ENCODE data around the gene ARVCF.
"Not testable (repeated sequence)": the region's sequence is repeated elsewhere in the genome, so short reads cannot be mapped to it uniquely, and the experiment has no call there.

ARVCF gene

GRCh38 chr22:19958083-19959042 is 58.3 kb downstream of the ARVCF start:
- DNase-seq: peak; percentile 49

DNA sequence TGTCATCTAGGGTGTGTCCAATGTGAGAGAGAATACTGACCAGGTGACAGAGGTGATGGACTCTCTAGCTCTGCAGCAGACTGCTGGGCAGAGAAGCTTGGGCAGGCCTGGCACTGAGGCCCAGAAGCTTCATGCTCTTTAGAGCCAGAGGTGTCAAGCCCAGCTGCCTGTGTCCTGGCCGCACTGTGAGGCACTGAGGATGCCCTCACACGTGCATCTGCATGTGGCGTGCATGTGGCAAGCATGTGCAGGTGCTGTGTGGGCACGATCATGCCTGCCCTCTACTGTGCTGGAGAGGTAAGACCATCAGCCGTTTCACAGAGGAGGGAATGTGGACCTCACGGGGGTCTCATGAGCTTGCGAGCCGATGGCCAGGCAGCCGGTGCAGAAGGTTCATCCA is 59.2 kb downstream of the ARVCF start:
- no peak for DNase-seq

GRCh38 chr22:19955241-19956128 is 61.1 kb downstream of the ARVCF start:
- no peak for DNase-seq

DNA sequence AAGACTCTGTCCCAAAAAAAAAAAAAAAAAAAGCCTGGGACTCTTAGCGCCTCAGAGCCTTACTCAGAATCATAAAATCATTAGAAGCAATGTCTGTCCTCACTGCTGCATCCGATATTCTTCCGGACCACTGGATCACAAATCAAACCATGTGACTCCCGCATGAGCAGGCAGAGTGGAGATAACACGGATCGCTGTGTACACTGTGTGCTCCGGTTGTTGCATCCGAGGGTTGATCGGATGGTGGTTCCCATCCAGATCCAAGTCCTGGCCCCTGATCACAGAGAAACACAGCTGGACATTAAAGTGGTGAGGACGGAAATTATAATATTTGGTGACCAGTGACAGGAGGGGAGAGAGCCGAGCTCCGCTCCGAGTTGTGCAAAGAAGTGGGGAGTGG is 65.3 kb downstream of the ARVCF start:
- DNase-seq: no peak

GRCh38 chr22:19948057-19948760 is 68.4 kb downstream of the ARVCF start:
- DNase-seq: no peak

- DNase-seq: peak; percentile 94
Measured at GRCh38 chr22:19943082-19944026, 73.3 kb downstream of the ARVCF start.

DNA sequence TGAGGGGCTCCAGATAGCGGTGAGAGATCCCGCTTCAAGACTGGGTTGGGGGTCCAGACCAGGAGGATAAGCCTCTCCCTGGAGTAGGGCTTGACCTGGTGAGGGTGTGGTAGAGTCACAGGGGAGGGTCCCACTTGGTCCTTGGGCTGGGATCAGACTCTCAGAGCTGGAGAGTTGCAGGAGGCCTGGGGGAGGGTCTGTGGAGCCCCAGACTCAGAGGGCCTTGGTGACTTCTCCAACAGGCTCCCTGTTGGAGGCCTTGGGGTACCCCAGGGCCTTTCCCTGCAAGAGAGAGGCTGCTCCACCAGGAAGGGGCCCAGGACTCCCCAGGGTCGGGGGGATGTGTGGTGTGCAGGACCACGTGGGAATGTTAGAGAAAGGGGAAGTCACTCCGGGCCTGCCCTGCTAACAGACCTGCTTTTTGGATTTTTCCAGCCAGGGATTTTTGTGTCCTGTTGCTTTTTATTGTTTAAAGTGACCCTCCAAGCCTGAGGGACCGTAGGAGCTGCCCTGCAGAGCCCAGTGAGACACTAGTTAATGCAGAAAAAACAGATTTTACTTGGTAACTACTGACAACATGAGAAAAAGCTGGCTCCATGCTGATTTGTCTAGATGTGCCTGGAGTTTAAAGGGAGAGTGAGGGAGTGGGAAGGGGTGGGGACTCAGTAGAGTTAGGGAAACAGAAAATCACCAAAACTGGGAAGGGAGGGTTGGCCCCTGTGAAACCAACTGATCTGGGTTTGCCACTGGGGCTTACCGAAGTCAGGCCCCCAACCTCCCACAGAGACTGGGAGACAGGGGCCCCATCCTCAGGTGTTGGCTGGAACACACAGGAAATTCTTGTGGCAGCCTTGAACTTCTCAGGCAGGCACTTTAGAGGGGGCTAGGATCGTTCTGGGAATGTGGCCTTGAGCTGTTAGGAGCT is 74.2 kb downstream of the ARVCF start:
- peak; percentile 83 for DNase-seq

GRCh38 chr22:19941365-19942082 is 75.1 kb downstream of the ARVCF start, which contains the start of the genes COMT and TXNRD2:
Gene COMT (plus strand): TSS chr22:19941772. CDS start chr22:19962527, 20,755 bp downstream.
Gene TXNRD2 (minus strand): TSS chr22:19941818. CDS start chr22:19941803, 15 bp downstream.
- peak; percentile 62 for DNase-seq

- DNase-seq: no peak
Measured at GRCh38 chr22:19940536-19941364, 75.9 kb downstream of the ARVCF start.

GRCh38 chr22:19937616-19938473 is 78.8 kb downstream of the ARVCF start:
- DNase-seq: no peak

GRCh38 chr22:19936513-19936912 is 80.1 kb downstream of the ARVCF start:
- no peak for DNase-seq

- DNase-seq: not testable (repeated sequence)
Measured at GRCh38 chr22:19935123-19935718, 81.4 kb downstream of the ARVCF start.

GRCh38 chr22:19933341-19934241 is 83.0 kb downstream of the ARVCF start:
- no peak for DNase-seq

DNA sequence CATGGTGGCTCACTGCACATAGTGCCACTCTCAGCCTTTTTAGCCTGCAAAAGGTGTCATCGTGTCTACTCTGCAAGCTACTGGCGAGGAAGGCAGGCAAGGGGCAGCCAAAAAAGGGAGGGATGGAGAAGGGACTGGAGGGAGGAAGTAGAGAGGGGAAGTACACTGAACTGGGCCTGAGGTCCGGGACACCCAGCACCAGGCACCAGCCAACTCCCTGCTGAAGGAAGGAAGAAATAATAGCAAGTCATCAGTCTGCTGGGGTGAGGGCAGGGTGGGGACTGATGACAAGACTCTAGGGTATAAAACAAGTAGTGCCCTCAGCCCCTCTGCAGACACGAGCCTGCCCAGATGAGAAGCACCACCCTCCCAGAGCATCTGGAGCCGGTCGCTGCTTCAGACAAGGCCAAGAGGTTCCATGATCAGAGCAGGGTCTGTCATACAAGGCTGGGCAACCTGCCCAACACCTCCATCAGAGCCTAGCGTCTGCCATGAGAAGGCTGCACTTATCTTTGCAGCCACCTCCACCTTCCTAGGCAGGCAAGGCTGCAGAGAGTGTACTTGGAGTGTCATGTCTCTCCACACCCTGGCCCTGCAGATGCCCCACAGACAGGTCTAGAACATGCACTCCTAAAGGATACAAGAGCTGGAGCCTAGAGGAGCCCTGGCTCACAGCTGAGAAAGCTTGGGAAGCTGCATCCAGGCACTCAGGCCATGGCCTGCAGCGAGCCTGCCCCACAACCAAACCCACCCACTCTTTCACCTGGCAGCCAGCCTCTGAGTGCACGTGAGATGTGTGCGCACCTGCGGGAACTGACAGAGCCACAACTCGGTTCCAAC is 84.0 kb downstream of the ARVCF start:
- DNase-seq: no peak

DNA sequence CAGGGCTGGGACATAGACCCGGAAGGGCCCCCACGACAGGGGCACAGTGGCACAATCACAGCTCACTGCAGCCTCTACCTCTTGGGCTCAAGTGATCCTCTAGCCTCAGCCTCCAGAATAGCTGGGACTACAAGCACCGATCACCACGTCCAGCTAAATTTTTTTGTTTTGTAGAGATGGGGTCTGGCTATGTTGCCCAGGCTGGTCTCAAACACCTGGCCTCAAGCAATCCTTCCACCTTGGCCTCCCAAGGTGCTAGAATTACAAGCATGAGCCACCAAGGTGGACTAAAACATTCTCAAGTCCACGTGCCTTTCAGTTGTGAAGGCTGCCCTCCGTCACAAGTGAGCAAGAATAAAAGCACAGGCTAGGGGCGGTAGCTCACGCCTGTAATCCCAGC is 85.1 kb downstream of the ARVCF start:
- no peak for DNase-seq
